C4-2B (cell line): Measurements from ENCODE around the gene IQCM.

Experiments used
- H3K27ac ChIP-seq: fragments of 450-650 bp; 2 replicates; pipeline ENCODE4 v1.5.1; 2017
- ZFX ChIP-seq: fragments of 450-650 bp; IDR thresholded peaks from 2 replicates; pipeline ENCODE4 v1.6.1; 2017
- TF ChIP-seq, protein P1 (sequence below): fragments of 450-650 bp; conservative IDR thresholded peaks from 2 replicates; pipeline ENCODE4 v1.5.1; 2017; ENCODE audit warnings: mild to moderate bottlenecking

Gene IQCM

DNA sequence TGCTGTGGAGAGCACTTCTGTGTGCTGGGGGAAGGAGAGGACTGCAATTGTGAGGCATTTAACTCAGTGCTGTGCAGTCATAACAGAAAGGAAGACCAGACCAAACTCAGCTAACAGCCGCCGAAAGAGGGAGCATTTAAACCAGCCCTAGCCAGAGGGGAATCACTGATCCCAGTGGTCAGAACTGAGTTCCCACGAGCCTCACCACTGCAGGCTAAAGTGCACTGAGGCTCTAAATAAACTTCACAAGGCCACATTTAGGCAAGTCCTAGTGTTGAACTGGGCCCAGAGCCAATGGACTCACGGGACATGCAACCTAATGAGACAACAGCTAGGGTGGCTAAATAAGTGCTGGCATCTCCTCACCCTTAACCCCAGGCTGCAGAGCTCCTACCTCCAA, 20.4 kb downstream of the IQCM start:
- no peak for TF ChIP-seq ZFX
- TF ChIP-seq, protein P1, sequence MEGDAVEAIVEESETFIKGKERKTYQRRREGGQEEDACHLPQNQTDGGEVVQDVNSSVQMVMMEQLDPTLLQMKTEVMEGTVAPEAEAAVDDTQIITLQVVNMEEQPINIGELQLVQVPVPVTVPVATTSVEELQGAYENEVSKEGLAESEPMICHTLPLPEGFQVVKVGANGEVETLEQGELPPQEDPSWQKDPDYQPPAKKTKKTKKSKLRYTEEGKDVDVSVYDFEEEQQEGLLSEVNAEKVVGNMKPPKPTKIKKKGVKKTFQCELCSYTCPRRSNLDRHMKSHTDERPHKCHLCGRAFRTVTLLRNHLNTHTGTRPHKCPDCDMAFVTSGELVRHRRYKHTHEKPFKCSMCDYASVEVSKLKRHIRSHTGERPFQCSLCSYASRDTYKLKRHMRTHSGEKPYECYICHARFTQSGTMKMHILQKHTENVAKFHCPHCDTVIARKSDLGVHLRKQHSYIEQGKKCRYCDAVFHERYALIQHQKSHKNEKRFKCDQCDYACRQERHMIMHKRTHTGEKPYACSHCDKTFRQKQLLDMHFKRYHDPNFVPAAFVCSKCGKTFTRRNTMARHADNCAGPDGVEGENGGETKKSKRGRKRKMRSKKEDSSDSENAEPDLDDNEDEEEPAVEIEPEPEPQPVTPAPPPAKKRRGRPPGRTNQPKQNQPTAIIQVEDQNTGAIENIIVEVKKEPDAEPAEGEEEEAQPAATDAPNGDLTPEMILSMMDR: no peak

DNA sequence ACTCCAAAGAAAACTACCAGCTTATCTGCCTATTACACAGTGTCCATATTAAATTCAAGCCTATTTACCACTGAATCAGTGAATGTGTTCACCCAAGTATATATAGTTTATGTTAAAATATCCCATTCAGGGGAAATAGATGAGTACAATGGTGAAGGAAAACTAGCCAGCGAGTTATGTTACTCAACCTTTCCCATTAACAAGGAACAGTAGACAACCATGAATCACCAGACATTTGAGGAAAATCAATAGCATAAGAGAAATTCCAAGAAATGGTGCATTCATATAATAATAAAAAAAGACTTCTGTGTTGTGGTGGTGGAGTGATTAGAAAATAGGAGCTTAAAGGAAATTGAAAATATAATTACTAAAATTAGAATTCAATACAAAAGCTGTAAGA, 21.3 kb downstream of the IQCM start:
- no peak overlapping the region for H3K27ac ChIP-seq
- TF ChIP-seq, protein P1: no peak
- TF ChIP-seq ZFX: no peak

More for the DNA sequence above, 20.4 kb downstream of the IQCM start:
- no peak overlapping the region for H3K27ac ChIP-seq

DNA sequence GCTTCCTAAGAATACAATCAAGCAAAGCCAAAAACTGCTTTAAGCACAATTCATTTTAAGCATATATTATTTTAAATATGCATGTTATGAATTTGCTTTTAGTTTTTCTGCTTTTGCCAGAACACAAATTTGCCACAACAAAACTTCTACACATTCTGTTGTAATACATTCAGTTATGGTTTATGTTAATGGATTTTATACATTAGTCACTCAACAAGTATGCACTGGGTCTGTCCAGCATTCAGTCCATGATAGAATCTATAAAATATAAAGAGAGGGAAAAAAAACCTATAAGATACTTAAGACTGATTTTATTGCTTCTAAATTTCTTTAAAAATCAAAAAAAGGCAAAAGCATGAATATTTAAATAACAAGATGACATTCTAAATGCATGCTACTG, 22.2 kb downstream of the IQCM start:
- H3K27ac ChIP-seq: no peak overlapping the region
- TF ChIP-seq ZFX: no peak
- TF ChIP-seq, protein P1: no peak

DNA sequence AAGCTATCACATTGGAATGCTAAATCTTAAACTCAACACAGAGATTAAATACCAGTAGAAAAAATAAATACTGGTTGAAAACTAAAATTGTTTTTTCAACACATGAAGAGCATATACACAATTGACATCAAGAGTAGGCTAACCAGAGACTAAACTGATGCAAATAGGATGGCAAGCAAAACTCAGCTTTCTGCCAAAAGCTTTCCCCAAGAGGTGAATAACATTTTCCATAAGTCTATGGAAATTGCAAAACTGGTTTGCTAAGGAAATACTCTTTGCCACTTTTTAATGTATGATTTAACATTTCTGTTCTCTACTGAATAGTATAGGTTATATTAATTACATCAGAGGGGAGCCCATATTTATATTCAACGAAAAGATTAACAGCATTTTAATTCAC, 23.8 kb downstream of the IQCM start:
- H3K27ac ChIP-seq: no peak overlapping the region
- TF ChIP-seq, protein P1: no peak
- no peak for TF ChIP-seq ZFX

DNA sequence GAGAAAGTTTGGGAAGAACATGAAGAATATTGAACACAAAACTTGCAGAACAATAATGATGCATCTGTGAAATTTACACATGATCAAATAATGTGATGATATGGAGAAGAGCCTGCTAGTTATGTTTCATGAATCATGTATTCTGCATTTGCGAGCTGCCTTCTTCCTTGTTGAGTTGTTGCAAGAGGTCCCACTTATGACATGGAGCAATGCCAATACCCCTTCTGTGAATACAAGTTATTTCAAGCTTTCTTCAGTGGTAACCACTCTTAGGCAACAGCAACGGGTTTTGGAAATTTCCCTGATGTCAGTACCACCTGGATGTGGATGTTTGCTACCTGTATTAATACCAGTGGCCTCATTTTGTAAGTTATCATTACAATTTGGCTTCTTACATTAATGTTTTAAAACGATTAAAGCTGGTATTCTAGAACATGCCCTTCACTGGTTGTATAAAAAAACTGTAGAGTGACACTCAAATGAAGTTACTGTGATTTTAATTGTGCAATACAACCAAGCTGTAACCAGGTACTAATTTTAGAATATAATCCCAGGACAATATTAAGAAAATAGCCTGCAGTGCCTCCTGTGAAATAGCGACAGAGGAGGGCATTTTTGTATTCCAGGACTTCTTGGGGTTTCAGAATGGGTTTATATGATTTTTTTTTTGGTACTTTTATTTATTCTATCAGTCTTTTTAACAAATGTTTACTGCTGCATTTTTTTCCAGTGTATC, 25.3 kb downstream of the IQCM start:
- TF ChIP-seq ZFX: no peak
- TF ChIP-seq, protein P1: no peak
- H3K27ac ChIP-seq: no peak overlapping the region

DNA sequence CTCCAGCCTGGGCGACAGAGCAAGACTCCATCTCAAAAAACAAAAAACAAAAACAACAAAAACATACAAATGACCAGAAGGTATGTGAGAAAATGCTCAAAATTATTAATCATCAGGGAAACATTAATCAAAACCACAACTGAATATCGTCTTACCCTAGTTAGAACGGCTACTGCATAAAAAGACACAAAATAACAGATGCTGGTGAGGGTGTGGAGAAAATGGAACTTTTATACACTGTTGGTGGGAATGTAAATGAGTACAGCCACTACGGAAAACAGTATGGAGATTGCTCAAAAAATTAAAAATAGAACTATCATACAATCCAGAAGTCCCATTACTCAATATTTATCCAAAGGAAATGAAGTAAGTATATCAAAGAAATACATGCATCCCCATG, 27.3 kb downstream of the IQCM start:
- TF ChIP-seq ZFX: no peak
- TF ChIP-seq, protein P1: no peak
- H3K27ac ChIP-seq: no peak overlapping the region

DNA sequence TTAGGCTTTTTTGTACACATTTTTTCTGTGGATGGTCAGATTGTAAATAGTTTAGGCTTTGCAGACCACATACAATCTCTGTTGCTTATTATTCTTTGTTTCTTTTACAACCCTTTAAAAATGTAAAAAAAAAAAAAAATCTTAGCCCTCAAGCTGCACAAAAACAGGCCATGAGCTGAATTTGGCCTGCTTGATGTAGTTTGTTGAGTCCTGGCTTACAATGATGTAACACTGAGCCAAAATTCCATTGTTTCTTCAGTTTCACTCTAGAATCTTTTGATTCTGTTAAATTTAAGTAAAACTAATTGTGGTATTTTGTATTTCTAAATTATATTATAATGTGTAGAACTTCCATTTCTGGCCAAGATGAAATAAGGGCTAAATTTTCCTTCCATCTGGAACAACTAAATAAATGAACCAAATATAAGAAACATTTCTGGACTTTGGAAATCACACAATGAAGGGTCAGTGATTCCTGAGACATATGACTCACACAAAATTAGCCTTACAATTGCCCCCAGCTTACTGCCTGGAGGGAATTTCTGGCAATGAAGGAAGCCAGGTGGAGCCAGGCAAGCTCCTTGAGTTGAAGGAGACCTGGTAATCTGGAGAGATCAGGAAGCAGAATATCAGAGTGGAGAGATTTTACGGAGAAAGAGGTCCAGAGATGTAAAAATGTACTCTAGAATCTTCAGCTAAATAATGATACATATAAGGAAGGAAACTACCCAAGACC, 29.8 kb downstream of the IQCM start:
- no peak for TF ChIP-seq ZFX
- TF ChIP-seq, protein P1: no peak
- H3K27ac ChIP-seq: no peak overlapping the region
